Measurements from ENCODE around the gene KRTAP2-2.
"Not testable (repeated sequence)": the region's sequence is repeated elsewhere in the genome, so short reads cannot be mapped to it uniquely, and the experiment has no call there.

KRTAP2-2 gene

GRCh38 chr17:41055130-41055529, at the start of gene KRTAP2-2:
TSS of gene KRTAP2-2 (minus strand) at chr17:41055230. CDS start at chr17:41055211, 19 bp downstream.
- not testable (repeated sequence) for DNase-seq

GRCh38 chr17:41104386-41105038, 49.5 kb upstream of the KRTAP2-2 start:
- not testable (repeated sequence) for DNase-seq

DNA sequence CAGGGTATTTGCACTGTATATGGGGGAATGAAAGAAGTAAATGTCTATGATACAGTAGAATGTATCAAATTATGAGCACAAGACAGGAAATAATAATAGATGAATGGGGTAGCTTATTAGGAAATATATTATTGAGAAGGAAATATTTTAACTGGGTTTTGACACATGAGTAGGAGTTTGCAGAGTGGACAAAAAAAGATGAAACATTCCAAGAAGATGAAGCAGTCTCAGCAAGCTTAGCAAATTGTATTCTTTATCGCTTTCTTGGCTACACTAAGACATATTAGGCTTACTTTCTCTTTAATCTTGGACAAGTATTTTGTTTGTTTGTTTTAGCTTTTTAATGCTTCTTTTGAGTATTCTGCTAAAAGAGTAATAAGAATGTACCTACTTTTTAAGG, 48.9 kb upstream of the KRTAP2-2 start:
- no peak for DNase-seq

GRCh38 chr17:41101586-41102259, 46.7 kb upstream of the KRTAP2-2 start, which contains the start of gene KRTAP4-16:
TSS of gene KRTAP4-16 (minus strand) at chr17:41102209. CDS start at chr17:41102209, 0 bp downstream.
- peak; percentile 12 for DNase-seq

- not testable (repeated sequence) for DNase-seq
These were observed 44.9 kb upstream of the KRTAP2-2 start for GRCh38 chr17:41099682-41100480.

- DNase-seq: no peak
These were observed 43.5 kb upstream of the KRTAP2-2 start for GRCh38 chr17:41098481-41098880.

DNA sequence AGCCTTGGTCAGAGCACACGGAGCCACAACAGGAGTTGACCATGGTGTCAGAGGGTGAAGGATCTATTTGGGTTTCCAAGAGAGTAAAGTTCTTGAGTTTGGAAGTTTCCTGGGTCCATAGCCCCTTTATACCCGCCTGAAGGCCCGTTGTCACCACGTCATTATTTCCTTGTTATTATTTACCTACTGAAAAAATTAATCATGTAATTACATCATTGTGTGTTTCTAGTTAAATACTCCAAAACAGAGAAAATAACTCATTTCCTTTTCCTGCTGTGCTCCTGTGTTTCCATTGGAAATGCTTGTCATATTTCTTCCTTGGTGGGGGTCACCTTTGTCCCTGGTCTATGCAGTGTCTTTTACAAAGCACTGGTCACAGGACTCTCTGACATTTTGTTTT, 43.0 kb upstream of the KRTAP2-2 start, which contains the start of gene KRTAP4-8:
TSS of gene KRTAP4-8 (minus strand) at position 101 of the 400 bp plus-strand sequence. CDS start at position 43, 58 bp downstream.
- no peak for DNase-seq

DNA sequence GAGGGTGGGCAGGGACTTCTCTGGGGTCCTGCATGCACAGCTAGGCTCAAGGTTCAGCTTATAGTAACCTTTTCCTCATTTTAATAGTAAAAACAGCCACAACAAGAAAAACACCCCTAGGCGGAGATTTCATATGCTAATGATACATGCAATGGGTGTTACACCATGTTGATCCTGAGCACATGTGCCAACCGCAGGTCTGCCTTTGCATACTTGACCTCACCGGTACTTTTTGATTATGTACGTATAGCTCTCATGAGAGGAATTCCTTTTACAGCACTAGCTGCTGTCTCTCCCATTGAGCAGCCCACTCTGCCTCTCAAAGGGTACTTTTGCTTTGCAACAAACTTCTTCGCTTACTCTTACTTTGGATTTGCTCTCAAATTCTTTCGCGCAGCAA, 41.0 kb upstream of the KRTAP2-2 start:
- no peak for DNase-seq

DNA sequence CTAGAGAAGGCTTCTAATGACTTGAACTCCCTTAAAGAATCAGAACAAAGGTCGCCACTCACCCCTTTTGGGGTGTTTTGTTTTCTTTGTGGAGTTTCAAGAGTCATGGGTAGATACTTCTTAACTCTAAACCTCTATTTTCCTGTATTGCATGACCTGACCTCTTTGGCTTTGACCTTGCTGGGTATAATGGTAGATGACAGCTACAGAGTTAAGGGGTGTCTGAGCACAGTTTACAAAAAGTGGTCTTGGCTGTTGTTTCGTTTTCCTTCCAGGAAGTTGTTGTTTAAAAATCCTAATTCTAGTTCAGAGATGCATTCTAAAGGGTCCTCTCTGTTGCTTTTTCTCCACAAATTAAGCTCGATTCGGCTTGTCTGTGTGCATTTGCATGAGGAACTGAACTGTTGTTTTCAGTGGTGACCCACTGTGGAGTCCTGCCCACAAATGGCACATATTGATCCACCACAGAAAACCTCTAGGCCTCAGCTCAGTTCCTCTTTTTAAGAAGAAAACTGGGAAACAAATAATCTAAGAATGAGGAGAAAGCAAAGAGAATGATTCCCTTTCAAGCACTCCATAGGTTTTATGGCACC, 33.8 kb upstream of the KRTAP2-2 start:
- DNase-seq: not testable (repeated sequence)

DNA sequence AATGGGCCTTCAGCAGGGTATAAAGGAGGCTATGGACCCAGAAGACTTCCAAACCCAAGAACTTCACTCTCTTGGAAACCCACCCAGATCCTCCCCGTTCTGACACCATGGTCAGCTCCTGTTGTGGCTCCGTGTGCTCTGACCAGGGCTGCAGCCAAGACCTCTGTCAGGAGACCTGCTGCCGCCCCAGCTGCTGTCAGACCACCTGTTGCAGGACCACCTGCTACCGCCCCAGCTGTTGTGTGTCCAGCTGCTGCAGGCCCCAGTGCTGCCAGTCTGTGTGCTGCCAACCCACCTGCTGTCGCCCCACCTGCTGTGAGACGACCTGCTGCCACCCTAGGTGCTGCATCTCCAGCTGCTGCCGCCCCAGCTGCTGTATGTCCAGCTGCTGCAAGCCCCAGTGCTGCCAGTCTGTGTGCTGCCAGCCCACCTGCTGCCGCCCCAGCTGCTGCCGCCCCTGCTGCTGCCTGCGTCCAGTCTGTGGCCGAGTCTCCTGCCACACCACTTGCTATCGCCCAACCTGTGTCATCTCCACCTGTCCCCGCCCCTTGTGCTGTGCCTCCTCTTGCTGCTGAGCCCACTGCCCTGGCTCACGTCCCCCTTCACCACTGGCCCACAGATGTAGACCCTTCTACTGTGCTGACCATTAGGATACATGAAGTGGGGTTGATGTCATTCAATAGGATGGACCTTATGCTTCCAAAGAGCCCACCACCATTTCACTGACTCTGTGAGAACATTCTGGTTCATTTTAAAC, 29.2 kb upstream of the KRTAP2-2 start, which contains the start of gene KRTAP4-7:
TSS of gene KRTAP4-7 (plus strand) at position 51 of the 757 bp plus-strand sequence. CDS start at position 108, 57 bp downstream.
- DNase-seq: not testable (repeated sequence)

DNA sequence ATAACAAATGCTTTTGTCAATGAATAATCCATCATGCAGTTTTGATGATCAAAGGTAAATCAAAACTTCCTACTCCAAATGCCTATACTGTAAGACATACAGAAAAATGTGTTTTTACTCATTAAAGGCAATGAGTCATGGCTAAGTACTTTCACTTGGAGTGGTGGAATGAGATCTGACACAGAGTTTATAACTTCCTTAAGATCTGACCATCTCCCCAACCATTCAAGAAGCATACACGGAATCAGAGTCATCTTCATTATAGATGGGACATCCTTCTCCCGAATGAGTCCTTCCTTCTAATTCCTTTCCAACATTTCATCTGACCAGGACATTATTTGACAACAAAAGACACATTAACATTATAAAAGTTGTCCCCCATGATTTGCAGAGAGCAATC, 28.4 kb upstream of the KRTAP2-2 start:
- not testable (repeated sequence) for DNase-seq

DNA sequence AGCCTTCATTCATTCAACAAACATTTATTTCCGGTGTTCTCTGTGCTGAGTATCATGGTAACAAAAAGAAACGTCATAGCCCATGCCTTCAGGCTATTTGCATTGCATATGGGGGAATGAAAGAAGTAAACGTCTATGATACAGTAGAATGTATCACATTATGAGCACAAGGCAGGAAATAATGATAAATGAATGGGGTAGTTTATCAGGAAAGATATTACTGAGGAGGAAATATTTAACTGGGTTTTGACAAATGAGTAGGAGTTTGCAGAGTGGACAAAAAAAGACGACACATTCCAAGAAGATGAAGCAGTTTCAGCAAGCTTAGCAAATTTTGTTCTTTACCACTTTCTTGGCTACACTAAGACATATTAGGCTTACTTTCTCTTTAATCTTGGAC, 27.6 kb upstream of the KRTAP2-2 start:
- no peak for DNase-seq

DNA sequence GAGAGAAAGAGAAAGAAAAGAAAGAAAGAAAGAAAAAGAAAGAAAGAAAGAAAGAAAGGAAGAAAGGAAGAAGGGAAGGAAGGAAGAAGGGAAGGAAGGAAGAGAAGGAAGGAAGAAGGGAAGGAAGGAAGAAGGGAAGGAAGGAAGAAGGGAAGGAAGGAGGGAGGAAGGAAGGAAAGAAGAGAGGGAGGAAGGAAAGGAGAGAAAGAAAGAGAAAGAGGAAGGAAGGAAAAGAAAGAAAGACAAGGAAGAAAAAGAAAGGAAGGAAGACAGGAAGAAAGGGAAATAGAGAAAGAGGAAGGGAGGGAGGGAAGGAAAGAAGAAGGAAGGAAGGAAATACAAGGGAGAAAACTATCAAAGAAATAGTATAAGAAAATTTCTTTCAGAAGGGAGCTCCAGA, 21.8 kb upstream of the KRTAP2-2 start:
- DNase-seq: no peak

- no peak for DNase-seq
These were observed 18.6 kb upstream of the KRTAP2-2 start for GRCh38 chr17:41073676-41074075.

DNA sequence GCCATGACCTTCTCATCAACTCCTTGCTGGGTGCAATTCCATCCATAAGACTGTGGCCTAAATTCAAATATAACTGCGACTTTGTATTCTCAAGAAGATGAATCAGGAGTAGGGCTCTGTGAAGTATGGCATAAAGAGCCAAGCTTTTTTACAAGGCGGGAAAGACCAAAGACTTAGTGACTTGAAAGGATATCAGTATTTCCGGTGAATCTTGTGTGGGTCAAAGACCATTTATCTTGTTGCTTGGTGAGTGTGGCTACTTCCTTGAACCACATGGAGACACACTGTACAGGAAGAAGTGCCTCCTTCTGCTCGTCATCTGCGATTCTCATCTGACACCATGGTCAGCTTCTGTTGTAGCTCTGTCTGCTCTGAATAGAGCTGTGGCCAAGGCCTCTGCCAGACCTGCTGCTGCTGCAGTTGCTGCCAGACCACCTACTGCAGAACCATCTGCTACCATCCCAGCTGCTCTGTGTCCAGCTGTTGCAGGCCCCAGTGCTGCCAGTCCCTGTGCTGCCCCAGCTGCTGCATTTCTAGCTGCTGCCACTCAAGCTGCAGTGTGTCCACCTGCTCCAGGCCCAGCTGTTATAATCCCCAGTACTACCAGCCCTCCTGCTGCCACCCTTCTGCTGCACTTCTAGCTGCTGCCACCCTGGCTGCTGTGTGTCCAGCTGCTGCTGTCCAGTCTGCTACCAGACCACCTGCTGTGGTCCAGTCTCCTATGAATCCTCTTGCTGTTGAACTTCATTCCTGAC, 16.8 kb upstream of the KRTAP2-2 start:
- DNase-seq: peak; percentile 23

- DNase-seq: no peak
These were observed 14.0 kb upstream of the KRTAP2-2 start for GRCh38 chr17:41069031-41069430.

DNA sequence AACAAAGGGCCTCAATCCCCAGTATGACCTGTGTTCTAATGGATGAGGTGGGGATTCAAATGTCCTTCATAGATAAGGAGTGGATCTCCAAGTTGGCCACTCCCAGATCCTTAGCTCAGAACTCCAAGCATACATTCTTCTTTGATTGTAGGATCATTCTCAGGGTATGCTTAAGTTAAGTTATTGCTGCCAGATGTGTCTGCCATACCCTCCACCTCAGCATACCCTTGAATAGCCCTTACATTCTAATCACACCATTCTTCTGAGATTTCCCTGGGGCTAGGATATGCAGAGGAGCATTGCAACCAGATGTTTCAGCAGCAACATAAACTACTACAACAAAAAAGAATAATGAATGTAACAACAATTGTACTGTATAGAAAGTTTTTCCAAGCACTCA, 12.3 kb upstream of the KRTAP2-2 start:
- no peak for DNase-seq

- DNase-seq: no peak
These were observed 11.0 kb upstream of the KRTAP2-2 start, which contains the start of gene KRTAP2-4 for GRCh38 chr17:41065829-41066624. TSS of gene KRTAP2-4 (minus strand) at chr17:41065879. CDS start at chr17:41065845, 34 bp downstream.

- not testable (repeated sequence) for DNase-seq
These were observed 10.1 kb upstream of the KRTAP2-2 start for GRCh38 chr17:41065016-41065689.

GRCh38 chr17:41064301-41064700, 9.3 kb upstream of the KRTAP2-2 start:
- DNase-seq: no peak

Measured in retina (tissue), 1 donor.